Subcutaneous abdominal adipose tissue (tissue), 5 donors: ENCODE measurements around the gene LRRC4C.

Experiments used
- H3K27ac ChIP-seq: one replicate; pipeline ENCODE4 v1.7.0; 2013; ENCODE audit warnings: low read depth, mild to moderate bottlenecking, inconsistent platforms, low read length, moderate library complexity
- H3K27me3 ChIP-seq, 5 donors: one replicate each; pipeline ENCODE4 v1.7.0; 2013; ENCODE audit warnings: low read length in 5 of 5, inconsistent platforms in 1 of 5; ENCODE audit not compliant: control insufficient read depth in 5 of 5, insufficient read depth in 4 of 5
- H3K36me3 ChIP-seq, 5 donors: one replicate each; pipeline ENCODE4 v1.7.0; 2013; ENCODE audit warnings: low read length in 5 of 5; ENCODE audit not compliant: control insufficient read depth in 5 of 5, insufficient read depth in 5 of 5
- H3K4me1 ChIP-seq, 5 donors: one replicate each; pipeline ENCODE4 v1.7.0; 2013; ENCODE audit warnings: low read length in 5 of 5, mild to moderate bottlenecking in 3 of 5, moderate library complexity in 1 of 5; ENCODE audit not compliant: control insufficient read depth in 5 of 5, insufficient read depth in 5 of 5
- H3K4me3 ChIP-seq, 5 donors: one replicate each; pipeline ENCODE4 v1.7.0; 2013; ENCODE audit warnings: low read length in 5 of 5, low read depth in 1 of 5
- H3K9ac ChIP-seq, 5 donors: one replicate each; pipeline ENCODE4 v1.7.0; 2013; ENCODE audit warnings: low read length in 5 of 5, mild to moderate bottlenecking in 4 of 5, moderate library complexity in 3 of 5
- H3K9me3 ChIP-seq, 5 donors: one replicate each; pipeline ENCODE4 v1.7.0; 2013; ENCODE audit warnings: low read length in 5 of 5; ENCODE audit not compliant: control insufficient read depth in 5 of 5
- donor health status: healthy.
- donor health status: healthy.
- donor health status: healthy.
- donor health status: healthy.
- donor health status: healthy.

The LRRC4C gene

GRCh38 chr11:41116970-41117369 lies 342.5 kb downstream of the LRRC4C start:
- no peak overlapping the region for H3K4me3 ChIP-seq
- H3K4me1 ChIP-seq = no peaks in the 10 kb centered on the region
- H3K9ac ChIP-seq = no peak overlapping the region
- no peaks in the 10 kb centered on the region for H3K27me3 ChIP-seq
- no peak overlapping the region for H3K27ac ChIP-seq
- peaks cover 0 to 3% (median 0%) of the 10 kb centered on the region in 5 donors for H3K9me3 ChIP-seq
- no peaks in the 10 kb centered on the region for H3K36me3 ChIP-seq

GRCh38 chr11:41115066-41115465 lies 344.4 kb downstream of the LRRC4C start:
- Histone ChIP-seq H3K27me3 (no peaks in the 10 kb centered on the region), H3K9ac (no peak overlapping the region), H3K4me1 (no peaks in the 10 kb centered on the region), H3K27ac (no peak overlapping the region), H3K4me3 (no peak overlapping the region), H3K36me3 (no peaks in the 10 kb centered on the region), H3K9me3 (no peaks in the 10 kb centered on the region)

- no peaks in the 10 kb centered on the region for H3K4me1 ChIP-seq
- no peak overlapping the region for H3K27ac ChIP-seq
- H3K9ac ChIP-seq = no peak overlapping the region
- H3K36me3 ChIP-seq = no peaks in the 10 kb centered on the region
- H3K27me3 ChIP-seq = no peaks in the 10 kb centered on the region
- H3K4me3 ChIP-seq = no peak overlapping the region
- no peaks in the 10 kb centered on the region for H3K9me3 ChIP-seq
Measured at GRCh38 chr11:41113160-41113559, 346.3 kb downstream of the LRRC4C start.

DNA sequence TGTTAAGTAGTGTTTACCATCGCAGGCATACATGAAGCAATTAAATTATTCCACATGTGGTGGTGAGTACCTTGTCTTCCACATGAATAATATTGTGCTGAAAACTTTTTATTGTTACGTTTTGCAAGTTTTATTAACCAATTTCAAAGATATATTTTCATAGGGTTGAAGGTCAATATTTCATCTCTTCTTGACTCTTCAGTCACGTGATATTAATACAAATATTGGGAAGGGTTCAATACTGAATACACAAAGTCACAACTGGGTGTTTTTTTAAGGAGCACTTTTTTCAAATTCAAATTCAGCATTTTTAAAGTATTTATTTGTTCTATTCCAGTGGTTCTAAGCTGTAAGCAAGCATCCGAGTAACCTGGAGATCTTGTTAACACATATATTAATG lies 348.9 kb downstream of the LRRC4C start:
- H3K9ac ChIP-seq = no peak overlapping the region
- H3K4me1 ChIP-seq = no peaks in the 10 kb centered on the region
- H3K4me3 ChIP-seq = no peak overlapping the region
- H3K36me3 ChIP-seq = no peaks in the 10 kb centered on the region
- H3K27ac ChIP-seq = no peak overlapping the region
- no peaks in the 10 kb centered on the region for H3K27me3 ChIP-seq
- H3K9me3 ChIP-seq = no peaks in the 10 kb centered on the region

DNA sequence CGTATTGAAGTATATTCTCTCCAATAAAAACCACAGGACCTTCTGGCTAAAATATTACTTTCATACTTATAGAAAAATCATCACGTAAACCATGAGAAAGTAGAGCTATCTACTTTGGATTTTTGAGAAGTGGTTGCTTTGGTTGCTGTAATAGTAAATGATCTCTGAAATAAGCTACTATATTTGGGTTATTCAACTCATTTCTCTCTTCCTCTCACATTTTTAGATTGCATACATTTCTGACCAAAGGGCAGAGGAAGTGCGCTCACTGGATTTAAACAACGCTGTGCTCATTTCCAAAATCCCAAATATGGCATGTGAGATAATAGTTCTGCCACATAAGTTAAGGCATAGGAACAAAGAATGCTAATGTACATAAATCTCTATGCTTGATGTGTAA lies 357.0 kb downstream of the LRRC4C start:
- Histone ChIP-seq H3K27ac (no peak overlapping the region), H3K9me3 (no peaks in the 10 kb centered on the region), H3K4me3 (no peak overlapping the region), H3K36me3 (no peaks in the 10 kb centered on the region), H3K9ac (no peak overlapping the region), H3K27me3 (no peaks in the 10 kb centered on the region), H3K4me1 (no peaks in the 10 kb centered on the region)

GRCh38 chr11:41099654-41100053 lies 359.8 kb downstream of the LRRC4C start:
- no peaks in the 10 kb centered on the region for H3K9me3 ChIP-seq
- H3K4me3 ChIP-seq = no peak overlapping the region
- H3K4me1 ChIP-seq = no peaks in the 10 kb centered on the region
- H3K27ac ChIP-seq = no peak overlapping the region
- H3K27me3 ChIP-seq = no peaks in the 10 kb centered on the region
- H3K9ac ChIP-seq = no peak overlapping the region
- no peaks in the 10 kb centered on the region for H3K36me3 ChIP-seq

DNA sequence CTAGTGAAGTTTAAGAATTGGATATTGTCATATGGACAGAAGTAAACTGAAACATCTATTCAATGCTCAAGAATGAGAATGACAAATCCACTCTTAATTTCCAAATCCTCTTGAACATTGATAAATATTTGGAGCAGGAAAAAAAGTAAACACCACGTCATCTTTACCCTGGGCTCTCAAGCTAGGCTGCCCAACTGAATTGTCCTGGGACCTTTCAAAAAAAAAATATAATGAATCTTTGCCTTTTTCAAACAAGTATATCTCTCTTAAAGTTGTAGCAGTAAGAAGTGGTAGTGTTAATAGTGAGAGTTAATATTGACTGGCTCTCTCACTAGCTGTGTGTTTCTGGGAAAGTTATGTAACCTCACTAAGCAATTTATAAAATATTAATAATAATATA lies 374.3 kb downstream of the LRRC4C start:
- Histone ChIP-seq H3K27me3 (no peaks in the 10 kb centered on the region), H3K27ac (no peak overlapping the region), H3K36me3 (no peaks in the 10 kb centered on the region), H3K9ac (no peak overlapping the region), H3K4me3 (no peak overlapping the region), H3K9me3 (no peaks in the 10 kb centered on the region), H3K4me1 (no peaks in the 10 kb centered on the region)

GRCh38 chr11:41081756-41082285 lies 377.6 kb downstream of the LRRC4C start:
- Histone ChIP-seq H3K9me3 (no peaks in the 10 kb centered on the region), H3K27ac (no peak overlapping the region), H3K9ac (no peak overlapping the region), H3K4me1 (no peaks in the 10 kb centered on the region), H3K27me3 (no peaks in the 10 kb centered on the region), H3K4me3 (no peak overlapping the region), H3K36me3 (no peaks in the 10 kb centered on the region)

GRCh38 chr11:41074318-41074717 lies 385.1 kb downstream of the LRRC4C start:
- Histone ChIP-seq H3K36me3 (no peaks in the 10 kb centered on the region), H3K9ac (no peak overlapping the region), H3K9me3 (peaks cover 0 to 5% (median 0%) of the 10 kb centered on the region in 5 donors), H3K4me1 (no peaks in the 10 kb centered on the region), H3K27me3 (no peaks in the 10 kb centered on the region), H3K27ac (no peak overlapping the region), H3K4me3 (no peak overlapping the region)

DNA sequence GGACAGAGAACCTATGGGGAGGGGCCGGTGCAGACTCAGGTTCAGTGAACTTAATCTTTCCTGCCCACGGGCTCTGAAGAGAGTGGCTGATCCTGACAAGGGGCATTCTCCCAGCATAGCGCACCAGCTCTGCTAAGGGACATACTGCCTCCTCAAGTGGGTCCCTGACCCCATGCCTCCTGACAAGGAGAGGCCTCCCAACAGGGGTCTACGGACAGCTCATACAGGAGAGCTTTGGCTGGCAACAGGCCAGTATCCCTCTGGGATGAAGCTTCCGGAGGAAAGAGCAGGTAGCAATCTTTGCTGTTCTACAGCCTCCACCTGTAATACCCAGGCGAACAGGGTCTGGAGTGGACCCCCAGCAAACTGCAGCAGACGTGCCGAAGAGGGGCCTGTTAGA lies 394.0 kb downstream of the LRRC4C start:
- no peaks in the 10 kb centered on the region for H3K27me3 ChIP-seq
- no peaks in the 10 kb centered on the region for H3K4me1 ChIP-seq
- no peak overlapping the region for H3K9ac ChIP-seq
- H3K4me3 ChIP-seq = no peak overlapping the region
- H3K9me3 ChIP-seq = peaks cover 0 to 7% (median 0%) of the 10 kb centered on the region in 5 donors
- no peaks in the 10 kb centered on the region for H3K36me3 ChIP-seq
- H3K27ac ChIP-seq = no peak overlapping the region

DNA sequence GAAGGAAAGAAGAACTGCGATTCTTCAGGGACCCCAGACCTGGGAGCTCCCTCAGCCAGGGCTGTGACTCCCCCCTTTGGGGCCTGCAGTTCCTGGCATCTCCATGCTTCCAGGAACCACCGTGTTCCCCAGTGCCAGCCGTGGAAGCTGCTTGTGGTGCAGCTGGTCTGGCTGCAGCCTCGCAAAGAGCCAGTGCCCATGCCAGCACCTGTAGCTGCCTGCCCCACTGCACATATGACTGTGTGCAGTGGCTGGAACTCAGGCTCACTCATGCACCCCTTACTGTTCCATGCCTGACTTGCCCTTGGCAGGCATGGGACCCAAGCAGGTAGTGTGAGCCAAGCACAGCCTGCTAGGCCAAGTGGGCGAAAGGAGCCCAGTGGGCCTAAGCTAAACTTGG lies 401.3 kb downstream of the LRRC4C start:
- H3K36me3 ChIP-seq = no peaks in the 10 kb centered on the region
- peaks cover 0 to 8% (median 5%) of the 10 kb centered on the region in 5 donors for H3K4me1 ChIP-seq
- no peak overlapping the region for H3K9ac ChIP-seq
- H3K9me3 ChIP-seq = no peaks in the 10 kb centered on the region
- H3K27me3 ChIP-seq = no peaks in the 10 kb centered on the region
- no peak overlapping the region for H3K27ac ChIP-seq
- no peak overlapping the region for H3K4me3 ChIP-seq
